ENCODE data around the gene MROH8. TPM values are rescaled to one million over a fixed set of nuclear protein-coding genes. Genes with fewer than 3 reads are reported as not detected.
"Not testable (repeated sequence)": the region's sequence is repeated elsewhere in the genome, so short reads cannot be mapped to it uniquely, and the experiment has no call there.

MROH8 gene
- total RNA-seq, 3 donors from 2014 or later, result 2.0 to 8.3 (median 2.8) TPM

DNA sequence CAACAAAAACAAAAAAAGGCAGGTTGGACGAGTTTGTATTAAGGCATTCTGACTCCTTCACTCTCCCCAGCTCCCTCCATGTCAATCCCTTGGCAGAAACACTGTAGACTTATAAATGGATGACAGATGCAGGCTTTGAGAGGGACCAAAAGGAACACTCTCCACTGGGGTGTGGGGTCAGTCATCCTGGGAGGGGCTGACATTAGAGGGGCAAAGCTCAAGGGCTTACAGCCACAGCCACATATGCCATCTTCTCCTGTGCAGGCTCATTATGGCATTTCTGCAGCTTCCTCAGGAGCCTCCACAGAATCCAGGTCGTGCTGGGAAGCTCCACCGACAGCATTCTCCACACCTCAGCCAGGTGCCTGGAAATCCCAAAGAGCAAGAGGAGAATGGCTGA is 50.5 kb downstream of the MROH8 start:
- no peaks in the 10 kb centered on the region for H3K27me3 ChIP-seq
- H3K9me3 ChIP-seq, result no peaks in the 10 kb centered on the region
- H3K4me3 ChIP-seq, result no peak overlapping the region
- H3K4me1 ChIP-seq, result no peaks in the 10 kb centered on the region
- no peak overlapping the region for H3K27ac ChIP-seq
- DNase-seq (ENCODE audit: low spot score in 2 of 2), result no peak
- H3K36me3 ChIP-seq, result no peaks in the 10 kb centered on the region
- TF ChIP-seq POLR2AphosphoS5 (IDR thresholded peaks at IDR 0.05), result no peak
- TF ChIP-seq POLR2A (IDR thresholded peaks at IDR 0.05), result no peak
- TF ChIP-seq, protein P1, sequence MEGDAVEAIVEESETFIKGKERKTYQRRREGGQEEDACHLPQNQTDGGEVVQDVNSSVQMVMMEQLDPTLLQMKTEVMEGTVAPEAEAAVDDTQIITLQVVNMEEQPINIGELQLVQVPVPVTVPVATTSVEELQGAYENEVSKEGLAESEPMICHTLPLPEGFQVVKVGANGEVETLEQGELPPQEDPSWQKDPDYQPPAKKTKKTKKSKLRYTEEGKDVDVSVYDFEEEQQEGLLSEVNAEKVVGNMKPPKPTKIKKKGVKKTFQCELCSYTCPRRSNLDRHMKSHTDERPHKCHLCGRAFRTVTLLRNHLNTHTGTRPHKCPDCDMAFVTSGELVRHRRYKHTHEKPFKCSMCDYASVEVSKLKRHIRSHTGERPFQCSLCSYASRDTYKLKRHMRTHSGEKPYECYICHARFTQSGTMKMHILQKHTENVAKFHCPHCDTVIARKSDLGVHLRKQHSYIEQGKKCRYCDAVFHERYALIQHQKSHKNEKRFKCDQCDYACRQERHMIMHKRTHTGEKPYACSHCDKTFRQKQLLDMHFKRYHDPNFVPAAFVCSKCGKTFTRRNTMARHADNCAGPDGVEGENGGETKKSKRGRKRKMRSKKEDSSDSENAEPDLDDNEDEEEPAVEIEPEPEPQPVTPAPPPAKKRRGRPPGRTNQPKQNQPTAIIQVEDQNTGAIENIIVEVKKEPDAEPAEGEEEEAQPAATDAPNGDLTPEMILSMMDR (IDR thresholded peaks at IDR 0.05), result no peak
- intact Hi-C loops (cut with DNase I; ENCODE audit: low total_unique reads), result no loop called here

DNA sequence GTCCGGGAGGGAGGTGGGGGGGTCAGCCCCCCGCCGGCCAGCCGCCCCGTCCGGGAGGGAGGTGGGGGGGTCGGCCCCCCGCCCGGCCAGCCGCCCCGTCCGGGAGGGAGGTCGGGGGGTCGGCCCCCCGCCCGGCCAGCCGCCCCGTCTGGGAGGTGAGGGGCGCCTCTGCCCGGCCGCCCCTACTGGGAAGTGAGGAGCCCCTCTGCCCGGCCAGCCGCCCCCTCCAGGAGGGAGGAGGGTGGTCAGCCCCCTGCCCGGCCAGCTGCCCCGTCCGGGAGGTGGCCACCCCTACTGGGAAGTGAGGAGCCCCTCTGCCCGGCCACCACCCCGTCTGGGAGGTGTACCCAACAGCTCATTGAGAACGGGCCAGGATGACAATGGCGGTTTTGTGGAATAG is 53.1 kb downstream of the MROH8 start:
- H3K36me3 ChIP-seq; H3K4me1 ChIP-seq; H3K27ac ChIP-seq; H3K4me3 ChIP-seq; H3K9me3 ChIP-seq; DNase-seq (ENCODE audit: low spot score in 2 of 2); intact Hi-C loops (cut with DNase I; ENCODE audit: low total_unique reads); H3K27me3 ChIP-seq: not testable (repeated sequence)

DNA sequence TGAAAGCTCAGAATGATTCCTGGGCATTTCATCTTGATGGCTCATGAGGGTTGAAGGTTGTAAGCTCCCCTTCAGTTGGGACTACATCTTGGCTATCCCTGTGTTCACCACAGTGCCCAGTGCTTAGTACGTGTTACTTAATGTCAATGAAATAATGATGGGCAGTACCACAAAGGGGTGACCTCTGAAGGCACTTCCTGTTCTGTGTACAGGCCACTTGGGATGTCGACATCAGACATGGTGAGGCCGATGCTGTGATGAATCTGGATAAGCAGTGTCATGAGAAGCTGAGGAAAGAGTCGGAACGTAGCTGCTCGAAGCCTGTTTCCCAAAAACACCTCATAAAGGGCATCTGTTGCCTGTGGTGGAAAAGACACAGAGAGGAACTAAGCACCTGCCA is 55.9 kb downstream of the MROH8 start:
- no peak for DNase-seq (ENCODE audit: low spot score in 2 of 2)
- Histone ChIP-seq H3K27me3 (no peaks in the 10 kb centered on the region), H3K27ac (no peak overlapping the region), H3K36me3 (no peaks in the 10 kb centered on the region), H3K4me1 (no peaks in the 10 kb centered on the region), H3K9me3 (no peaks in the 10 kb centered on the region), H3K4me3 (no peak overlapping the region)
- TF ChIP-seq, protein P1 (IDR thresholded peaks at IDR 0.05), result no peak
- TF ChIP-seq POLR2AphosphoS5 (IDR thresholded peaks at IDR 0.05) (no peak), POLR2A (IDR thresholded peaks at IDR 0.05) (no peak)
- intact Hi-C loops (cut with DNase I; ENCODE audit: low total_unique reads), result no loop called here

DNA sequence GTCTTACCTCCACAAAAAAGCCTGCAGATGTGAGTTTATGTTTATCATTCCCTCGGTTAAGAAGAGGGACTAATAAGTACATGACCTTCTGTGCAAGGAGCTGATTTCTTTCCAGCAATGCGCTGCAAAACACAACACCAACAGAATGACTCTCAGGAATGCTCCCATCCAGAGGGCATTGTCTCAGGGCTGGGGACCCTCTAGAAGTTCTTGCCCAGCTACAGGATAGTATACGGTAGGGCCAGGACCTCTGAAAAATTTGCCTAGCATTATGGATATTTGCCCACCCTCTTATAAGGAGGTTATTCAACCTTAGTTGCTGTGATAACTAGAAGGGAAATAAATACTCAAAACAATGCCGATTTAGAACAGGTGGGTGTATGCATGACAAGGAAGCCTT is 58.9 kb downstream of the MROH8 start:
- H3K9me3 ChIP-seq, result no peaks in the 10 kb centered on the region
- no peak overlapping the region for H3K27ac ChIP-seq
- H3K4me1 ChIP-seq, result no peaks in the 10 kb centered on the region
- no peaks in the 10 kb centered on the region for H3K36me3 ChIP-seq
- no peak for DNase-seq (ENCODE audit: low spot score in 2 of 2)
- intact Hi-C loops (cut with DNase I; ENCODE audit: low total_unique reads), result no loop called here
- TF ChIP-seq POLR2AphosphoS5 (IDR thresholded peaks at IDR 0.05) (no peak), POLR2A (IDR thresholded peaks at IDR 0.05) (no peak)
- TF ChIP-seq, protein P1 (IDR thresholded peaks at IDR 0.05), result no peak
- no peaks in the 10 kb centered on the region for H3K27me3 ChIP-seq
- no peak overlapping the region for H3K4me3 ChIP-seq

DNA sequence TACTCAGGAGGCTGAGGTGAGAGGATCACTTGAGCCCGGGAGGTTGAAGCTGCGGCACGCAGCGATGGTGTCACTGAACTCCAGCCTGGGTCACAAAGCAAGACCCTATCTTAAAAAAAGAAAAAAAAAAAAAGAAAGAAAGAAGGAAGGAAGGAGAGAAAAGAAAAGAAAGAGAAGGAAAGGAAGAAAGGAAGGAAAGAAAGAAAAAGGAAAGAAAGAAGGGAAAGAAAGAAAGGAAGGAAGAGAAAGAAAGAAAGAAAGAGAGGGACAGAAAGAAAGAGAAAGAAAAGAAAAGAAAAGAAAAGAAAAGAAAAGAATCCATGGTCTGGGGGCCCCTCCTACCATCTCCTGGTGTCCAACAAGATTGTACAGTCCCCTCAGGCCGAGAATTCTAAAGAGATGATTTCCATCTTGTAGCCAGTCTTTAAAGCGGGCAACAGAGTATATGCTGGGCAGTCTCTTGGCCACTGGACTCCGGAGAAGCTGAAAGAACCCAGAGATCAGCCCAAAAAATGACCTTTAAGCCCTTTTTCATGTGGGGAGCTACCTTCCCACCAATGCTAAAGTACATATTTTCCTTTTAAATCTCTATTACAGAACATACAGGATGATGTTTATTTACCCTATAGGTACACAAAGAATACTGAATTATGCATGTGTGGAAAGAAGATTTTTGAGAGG is 59.9 kb downstream of the MROH8 start:
- Histone ChIP-seq H3K4me3 (no peak overlapping the region), H3K27me3 (no peaks in the 10 kb centered on the region), H3K27ac (no peak overlapping the region), H3K9me3 (no peaks in the 10 kb centered on the region), H3K4me1 (no peaks in the 10 kb centered on the region), H3K36me3 (no peaks in the 10 kb centered on the region)
- intact Hi-C loops (cut with DNase I; ENCODE audit: low total_unique reads), result no loop called here
- DNase-seq (ENCODE audit: low spot score in 2 of 2), result no peak
- TF ChIP-seq POLR2AphosphoS5 (IDR thresholded peaks at IDR 0.05), result no peak
- TF ChIP-seq POLR2A (IDR thresholded peaks at IDR 0.05), result no peak
- TF ChIP-seq, protein P1 (IDR thresholded peaks at IDR 0.05), result no peak

DNA sequence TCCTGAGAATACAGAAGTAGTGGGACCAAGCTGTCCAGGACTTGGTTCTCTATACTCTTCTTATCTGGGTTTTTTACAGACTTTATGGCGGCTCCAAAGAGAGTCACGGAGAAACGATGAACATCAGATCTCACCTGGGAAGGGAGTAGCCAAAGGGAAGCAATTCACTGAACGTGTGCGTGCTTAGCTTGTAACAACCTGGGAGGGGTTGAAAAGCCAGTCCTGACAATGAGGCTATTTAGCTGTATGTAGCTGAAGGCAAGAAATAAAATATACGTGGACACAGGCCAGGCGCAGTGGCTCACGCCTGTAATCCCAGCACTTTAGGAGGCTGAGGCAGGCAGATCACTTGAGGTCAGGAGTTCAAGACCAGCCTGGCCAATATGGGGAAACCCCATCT is 65.3 kb downstream of the MROH8 start:
- Histone ChIP-seq H3K36me3 (no peaks in the 10 kb centered on the region), H3K27me3 (no peaks in the 10 kb centered on the region), H3K4me1 (no peaks in the 10 kb centered on the region), H3K4me3 (no peak overlapping the region), H3K9me3 (no peaks in the 10 kb centered on the region), H3K27ac (no peak overlapping the region)
- intact Hi-C loops (cut with DNase I; ENCODE audit: low total_unique reads), result no loop called here
- DNase-seq (ENCODE audit: low spot score in 2 of 2), result no peak
- TF ChIP-seq, protein P1 (IDR thresholded peaks at IDR 0.05), result no peak
- no peak for TF ChIP-seq POLR2A (IDR thresholded peaks at IDR 0.05)
- TF ChIP-seq POLR2AphosphoS5 (IDR thresholded peaks at IDR 0.05), result no peak
